ES-I3 (cell line): Measurements from ENCODE around the gene GNAQ.
"Not testable (repeated sequence)": the region's sequence is repeated elsewhere in the genome, so short reads cannot be mapped to it uniquely, and the experiment has no call there.

Experiments used
- H3K36me3 ChIP-seq: 2 replicates; pipeline ENCODE4 v1.6.1; 2013; ENCODE audit warnings: mild to moderate bottlenecking, low read length, control low read depth, moderate library complexity; ENCODE audit not compliant: insufficient read depth
- H3K4me1 ChIP-seq: 2 replicates; pipeline ENCODE4 v1.6.1; 2013; ENCODE audit warnings: mild to moderate bottlenecking, control low read depth, low read length; ENCODE audit not compliant: insufficient read depth
- H3K9ac ChIP-seq: 2 replicates; pipeline ENCODE4 v1.6.1; 2013; ENCODE audit warnings: low read depth, mild to moderate bottlenecking, low read length, moderate library complexity
- H3K9me3 ChIP-seq: 2 replicates; pipeline ENCODE4 v1.6.1; 2013; ENCODE audit warnings: mild to moderate bottlenecking, low read length, moderate library complexity; ENCODE audit not compliant: control insufficient read depth, insufficient read depth

Gene GNAQ

DNA sequence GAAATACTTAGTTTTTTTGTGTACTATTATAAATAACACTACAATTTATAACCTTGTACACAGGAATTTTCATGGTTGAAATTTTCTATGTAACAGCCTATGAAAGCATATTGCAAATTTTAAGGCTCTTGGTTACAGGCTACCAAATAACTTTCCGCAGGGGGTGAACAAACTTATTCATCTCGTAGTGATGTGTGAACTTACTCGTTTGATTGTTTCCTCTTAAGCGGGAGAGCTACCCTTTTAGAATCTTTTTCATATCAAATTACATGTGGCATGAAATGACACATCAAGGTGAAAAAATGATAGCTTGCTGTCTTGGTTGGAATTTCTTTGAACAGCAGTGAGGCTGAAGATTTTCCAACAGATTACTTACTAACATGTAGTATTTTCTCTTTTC, 292.7 kb downstream of the GNAQ start:
- H3K36me3 ChIP-seq, result no peaks in the 10 kb centered on the region
- no peak overlapping the region for H3K9ac ChIP-seq
- H3K9me3 ChIP-seq, result no peaks in the 10 kb centered on the region
- H3K4me1 ChIP-seq, result peaks cover 20% of the 10 kb centered on the region

DNA sequence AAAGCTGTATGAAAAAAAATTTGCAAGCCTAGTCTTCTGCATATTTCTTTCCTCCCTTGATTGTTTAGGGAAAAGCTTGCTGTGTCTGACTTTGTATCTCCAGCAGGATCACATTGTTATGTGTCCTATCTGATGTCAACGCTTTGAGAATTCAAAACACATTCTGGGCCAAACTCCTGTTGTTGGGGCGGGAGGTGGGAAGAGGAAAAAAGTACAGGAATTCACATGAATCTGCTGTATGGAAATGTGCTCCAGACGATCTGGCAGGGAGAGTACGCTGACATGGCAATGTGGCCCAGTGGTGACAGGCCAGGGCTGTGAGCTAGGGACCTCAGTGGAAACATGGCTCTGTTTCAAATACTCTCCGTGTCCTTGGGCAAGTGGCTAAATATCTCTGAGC, 296.1 kb downstream of the GNAQ start:
- Histone ChIP-seq H3K36me3 (no peaks in the 10 kb centered on the region), H3K9ac (no peak overlapping the region), H3K9me3 (no peaks in the 10 kb centered on the region), H3K4me1 (peaks cover 20% of the 10 kb centered on the region)

DNA sequence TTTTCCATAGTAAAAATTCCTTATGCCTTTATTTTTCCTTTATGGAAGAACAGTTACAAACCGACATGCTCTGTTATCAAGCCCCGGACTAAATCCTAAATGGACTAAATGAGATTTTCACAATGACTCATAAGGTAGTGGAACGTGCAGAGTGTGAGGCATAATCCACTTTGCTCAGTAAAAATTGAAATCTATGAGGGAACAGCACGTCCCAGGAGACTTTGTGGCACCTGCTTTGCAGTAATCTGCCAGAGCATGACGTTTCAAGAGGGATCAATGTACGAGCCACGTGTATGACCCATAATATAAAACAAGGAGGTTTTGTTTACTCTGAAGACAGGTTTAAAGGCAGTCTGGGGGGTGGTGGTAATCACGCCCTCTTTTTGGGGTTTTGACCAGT, 299.7 kb downstream of the GNAQ start:
- H3K9me3 ChIP-seq, result no peaks in the 10 kb centered on the region
- H3K4me1 ChIP-seq, result peaks cover 18% of the 10 kb centered on the region
- no peaks in the 10 kb centered on the region; the same call in 1 of the 2 replicates for H3K36me3 ChIP-seq
- H3K9ac ChIP-seq, result no peak overlapping the region

DNA sequence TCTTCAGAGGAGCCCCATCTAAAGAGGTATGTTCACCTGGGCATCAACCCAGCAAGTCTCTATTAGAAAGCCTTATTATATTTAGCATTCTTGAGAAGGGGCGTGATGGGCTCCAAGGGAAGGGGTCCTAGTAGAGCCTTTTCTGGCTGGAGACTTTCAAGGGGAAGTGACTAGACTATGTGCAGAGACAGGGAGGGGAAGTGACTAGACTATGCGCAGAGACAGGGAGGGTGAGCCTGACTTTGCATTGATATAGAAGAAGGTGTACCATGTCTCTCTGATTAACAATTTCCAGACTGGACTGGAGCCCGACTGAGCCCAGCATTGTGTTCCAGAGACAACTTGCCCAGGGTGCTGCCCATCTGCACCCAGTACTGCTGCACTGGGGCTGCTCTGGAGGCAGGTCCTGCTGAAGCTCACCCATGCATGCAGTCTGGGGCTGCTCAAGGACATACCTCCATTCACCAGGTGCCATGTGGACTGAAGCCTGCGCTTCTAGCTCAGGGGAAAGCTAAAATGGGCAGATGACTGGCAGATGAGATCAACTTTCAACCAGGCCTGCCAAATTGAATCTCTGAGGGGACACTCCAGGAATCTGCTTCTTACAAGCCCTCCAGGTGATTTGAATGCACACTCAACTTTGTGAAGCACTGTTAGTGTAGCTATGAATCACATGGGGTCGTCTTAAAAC, 300.5 kb downstream of the GNAQ start:
- H3K9ac ChIP-seq, result no peak overlapping the region
- no peaks in the 10 kb centered on the region; the same call in 1 of the 2 replicates for H3K36me3 ChIP-seq
- H3K9me3 ChIP-seq, result no peaks in the 10 kb centered on the region
- H3K4me1 ChIP-seq, result peaks cover 12% of the 10 kb centered on the region

DNA sequence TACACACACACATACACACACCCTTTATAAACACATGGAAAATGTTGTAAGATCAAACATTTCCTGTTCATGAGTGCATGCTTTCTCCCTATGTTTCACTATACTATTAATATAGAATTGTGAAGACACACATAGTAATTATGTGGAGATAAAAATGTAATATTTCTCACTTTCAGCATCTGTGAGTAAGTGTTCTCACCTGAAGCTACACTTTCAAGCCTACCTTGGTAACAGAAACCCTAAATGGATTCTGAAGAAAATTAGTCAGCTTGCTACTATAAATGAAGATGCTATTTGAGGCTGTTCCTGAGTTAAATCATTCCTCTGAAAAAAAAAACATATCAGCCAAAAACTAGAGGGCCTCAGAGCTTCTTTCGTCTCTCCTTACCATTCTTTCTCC, 302.4 kb downstream of the GNAQ start:
- Histone ChIP-seq H3K9me3 (no peaks in the 10 kb centered on the region), H3K9ac (no peak overlapping the region), H3K36me3 (no peaks in the 10 kb centered on the region; the same call in 1 of the 2 replicates), H3K4me1 (0 out of 2 replicates have a peak, but pooled peaks cover 5% of the 10 kb centered on the region)

DNA sequence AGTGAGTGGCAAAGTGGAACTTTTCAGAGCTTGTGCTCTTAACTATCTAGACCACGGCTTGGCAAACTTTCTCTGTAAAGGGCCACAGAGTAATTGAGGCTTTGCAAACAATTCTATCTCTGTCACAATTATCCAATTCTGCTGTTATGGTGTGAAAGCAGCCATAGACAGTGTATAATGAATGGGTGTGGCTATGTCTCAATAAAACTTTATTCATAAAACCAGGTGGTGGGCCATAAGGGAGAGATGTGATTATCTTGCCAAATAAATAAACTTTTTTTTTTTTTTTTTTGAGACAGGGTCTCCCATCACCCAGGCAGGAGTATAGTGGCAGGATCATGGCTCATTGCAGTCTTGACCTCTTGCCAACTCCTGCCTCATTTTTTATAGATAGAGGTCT, 304.8 kb downstream of the GNAQ start:
- H3K9me3 ChIP-seq, result no peaks in the 10 kb centered on the region

DNA sequence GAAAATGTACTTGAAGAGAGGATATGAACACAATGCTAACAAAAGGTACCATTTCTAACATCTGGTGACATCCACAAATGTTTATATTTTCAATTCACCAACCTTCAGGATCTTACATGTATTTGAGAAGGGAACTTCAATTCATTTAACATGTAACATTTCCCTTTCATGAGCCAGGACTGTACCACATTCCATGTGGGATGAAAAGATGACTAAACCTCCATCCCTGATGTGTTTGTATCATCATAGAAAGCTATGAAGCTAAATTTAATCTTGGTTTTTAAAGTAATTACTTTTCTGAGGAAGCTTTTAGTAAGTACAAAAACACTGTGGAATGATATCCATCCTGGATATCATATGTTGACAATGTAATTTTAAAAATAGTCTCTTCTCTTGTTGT, 305.3 kb downstream of the GNAQ start:
- Histone ChIP-seq H3K36me3 (no peaks in the 10 kb centered on the region; the same call in 1 of the 2 replicates), H3K4me1 (peaks cover 9% of the 10 kb centered on the region; the same call in 1 of the 2 replicates), H3K9ac (no peak overlapping the region), H3K9me3 (no peaks in the 10 kb centered on the region)

More for the DNA sequence above, 304.8 kb downstream of the GNAQ start:
- Histone ChIP-seq H3K4me1 (0 out of 2 replicates have a peak, but pooled peaks cover 5% of the 10 kb centered on the region), H3K9ac (no peak overlapping the region), H3K36me3 (no peaks in the 10 kb centered on the region; the same call in 1 of the 2 replicates)

DNA sequence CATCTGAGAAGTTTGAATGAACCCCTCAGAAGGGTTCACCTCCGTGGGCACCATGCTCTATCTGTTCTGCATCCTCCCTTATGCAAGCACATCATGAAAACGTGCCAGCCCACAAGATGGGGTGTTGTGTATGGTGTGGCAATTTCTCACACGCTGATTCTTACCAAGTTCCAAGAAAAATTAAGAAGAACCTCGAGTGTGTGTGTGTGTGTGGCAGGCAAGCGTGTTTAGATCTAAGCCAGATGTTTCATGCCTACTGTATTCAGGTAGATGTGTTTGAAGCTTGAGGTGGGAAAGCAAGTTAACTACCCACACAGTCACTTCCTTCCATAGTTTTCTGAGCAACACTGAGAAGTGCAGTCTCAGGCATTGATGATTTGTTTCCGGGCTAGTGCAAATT, 305.8 kb downstream of the GNAQ start:
- Histone ChIP-seq H3K9ac (no peak overlapping the region), H3K9me3 (no peaks in the 10 kb centered on the region), H3K4me1 (peaks cover 10% of the 10 kb centered on the region; the same call in 1 of the 2 replicates), H3K36me3 (no peaks in the 10 kb centered on the region; the same call in 1 of the 2 replicates)

DNA sequence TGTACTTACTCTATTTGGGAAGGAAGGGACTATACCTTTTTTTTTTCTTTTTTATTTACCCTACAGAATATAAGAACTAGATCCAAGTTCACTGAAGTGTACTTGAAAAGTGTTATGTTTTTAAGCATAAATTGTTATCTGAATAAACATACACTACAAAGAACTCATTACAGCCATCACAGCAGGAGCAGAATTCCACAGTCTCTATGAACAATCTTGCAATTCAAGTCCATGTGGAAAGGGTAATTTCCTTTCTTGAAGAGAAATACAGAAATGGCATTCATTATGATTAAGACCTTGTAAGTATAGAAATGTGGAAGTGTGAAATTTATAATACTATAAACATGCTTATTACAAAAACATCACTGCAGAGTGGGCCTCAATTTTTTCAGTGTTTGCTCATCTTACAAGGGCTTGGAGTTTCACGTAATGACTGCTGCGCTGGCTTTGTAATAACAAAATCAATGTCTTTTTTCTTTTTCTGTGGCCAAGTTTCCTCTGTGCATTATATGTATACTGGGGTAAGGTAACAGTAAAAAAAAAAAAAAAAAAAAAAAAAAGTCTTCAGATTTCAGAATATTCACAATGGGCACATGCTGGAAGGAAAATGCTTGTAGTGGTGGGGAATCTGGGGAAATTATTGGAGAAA, 306.4 kb downstream of the GNAQ start:
- no peak overlapping the region for H3K9ac ChIP-seq
- H3K4me1 ChIP-seq, result peaks cover 11% of the 10 kb centered on the region; the same call in 1 of the 2 replicates
- no peaks in the 10 kb centered on the region; the same call in 1 of the 2 replicates for H3K36me3 ChIP-seq
- no peaks in the 10 kb centered on the region for H3K9me3 ChIP-seq

DNA sequence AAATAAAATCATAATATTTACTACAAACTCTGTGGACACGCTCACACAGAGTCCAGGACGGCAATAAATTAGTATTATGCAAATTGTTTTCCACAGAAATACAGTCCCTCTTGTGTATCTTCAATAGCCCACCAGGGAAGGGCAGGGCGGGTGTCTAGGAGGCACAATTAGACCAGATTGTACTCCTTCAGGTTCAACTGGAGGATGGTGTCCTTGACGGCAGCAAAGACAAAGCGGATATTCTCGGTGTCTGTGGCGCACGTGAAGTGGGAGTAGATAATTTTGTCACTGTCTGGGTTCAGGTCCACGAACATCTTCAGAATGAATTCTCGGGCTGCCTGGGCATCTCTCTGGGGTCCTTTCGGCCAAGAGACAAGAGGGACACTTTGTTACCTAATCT, 310.5 kb downstream of the GNAQ start:
- H3K36me3 ChIP-seq, H3K9me3 ChIP-seq, H3K9ac ChIP-seq: not testable (repeated sequence)
- H3K4me1 ChIP-seq, result peaks cover 33% of the 10 kb centered on the region; the same call in 1 of the 2 replicates

DNA sequence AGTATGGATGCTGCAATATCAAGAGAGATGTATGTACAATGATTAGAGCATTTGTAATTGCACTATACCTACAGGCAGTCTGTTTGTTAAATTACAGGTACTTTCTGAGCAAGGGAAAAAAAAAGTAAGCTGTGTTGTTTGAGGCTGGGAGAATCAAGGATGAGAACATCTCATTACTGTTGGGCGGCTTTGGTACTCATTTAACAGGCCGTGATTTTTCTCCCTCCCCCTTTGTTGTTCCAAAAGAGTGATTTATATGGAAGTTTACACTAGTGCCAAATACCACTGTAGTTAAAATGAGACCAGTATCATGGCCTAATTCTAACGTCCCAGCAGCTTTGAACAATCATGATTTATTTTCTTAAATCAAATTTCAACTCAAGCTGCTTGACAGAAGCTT, 312.3 kb downstream of the GNAQ start:
- Histone ChIP-seq H3K4me1 (peaks cover 48% of the 10 kb centered on the region; the same call in 1 of the 2 replicates), H3K9me3 (no peaks in the 10 kb centered on the region), H3K9ac (no peak overlapping the region), H3K36me3 (no peaks in the 10 kb centered on the region)

DNA sequence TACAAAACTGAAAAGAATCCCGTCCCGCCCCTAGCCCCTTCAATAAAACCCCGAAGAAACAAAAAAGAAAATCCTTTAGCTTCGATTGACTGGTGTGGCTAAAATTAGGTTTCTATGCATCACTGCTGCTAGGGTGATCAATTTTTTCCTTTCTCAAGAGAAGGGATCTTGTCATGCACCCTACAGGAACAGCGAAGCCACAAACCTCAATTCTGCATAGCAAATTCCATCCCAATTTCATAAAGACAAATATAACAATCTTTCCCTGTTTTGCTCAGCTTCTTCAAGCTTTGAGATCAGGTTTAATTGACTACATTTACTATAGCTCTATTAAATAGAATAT, 313.3 kb downstream of the GNAQ start:
- peaks cover 54% of the 10 kb centered on the region; the same call in 1 of the 2 replicates for H3K4me1 ChIP-seq
- H3K9ac ChIP-seq, H3K36me3 ChIP-seq, H3K9me3 ChIP-seq: not testable (repeated sequence)

DNA sequence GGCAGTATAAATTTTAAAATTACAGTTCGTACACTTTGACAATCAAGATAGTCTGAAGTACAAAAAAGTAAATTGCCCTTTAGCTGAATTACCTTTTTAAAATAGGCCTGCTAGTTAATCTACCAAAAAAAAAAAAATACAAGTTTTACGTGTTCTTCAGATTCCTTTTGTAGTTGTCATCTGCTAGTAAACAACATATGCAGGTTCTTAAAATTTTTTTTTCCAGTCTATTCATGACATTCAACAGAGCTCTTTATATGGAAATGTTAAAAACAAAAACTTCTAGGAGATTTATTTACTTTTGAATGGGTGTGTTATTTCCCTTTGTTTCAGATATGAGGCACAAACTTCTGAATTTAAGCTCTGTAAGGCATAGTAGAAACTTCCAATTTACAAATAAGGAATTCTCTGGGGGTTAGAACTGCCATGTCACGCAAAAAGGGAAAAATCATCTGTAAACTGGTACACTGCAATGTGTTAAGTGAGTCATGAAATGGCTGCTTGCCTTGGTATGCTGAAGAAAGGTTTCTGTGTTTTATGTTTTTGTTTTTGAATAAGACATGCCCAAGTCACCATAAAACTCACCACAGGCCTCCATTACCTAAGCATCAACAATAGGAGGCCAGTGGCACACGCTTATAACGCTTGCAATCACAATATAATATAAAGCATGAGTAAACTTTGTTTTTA, 313.9 kb downstream of the GNAQ start:
- peaks cover 54% of the 10 kb centered on the region; the same call in 1 of the 2 replicates for H3K4me1 ChIP-seq
- not testable (repeated sequence) for H3K9me3 ChIP-seq, H3K9ac ChIP-seq

DNA sequence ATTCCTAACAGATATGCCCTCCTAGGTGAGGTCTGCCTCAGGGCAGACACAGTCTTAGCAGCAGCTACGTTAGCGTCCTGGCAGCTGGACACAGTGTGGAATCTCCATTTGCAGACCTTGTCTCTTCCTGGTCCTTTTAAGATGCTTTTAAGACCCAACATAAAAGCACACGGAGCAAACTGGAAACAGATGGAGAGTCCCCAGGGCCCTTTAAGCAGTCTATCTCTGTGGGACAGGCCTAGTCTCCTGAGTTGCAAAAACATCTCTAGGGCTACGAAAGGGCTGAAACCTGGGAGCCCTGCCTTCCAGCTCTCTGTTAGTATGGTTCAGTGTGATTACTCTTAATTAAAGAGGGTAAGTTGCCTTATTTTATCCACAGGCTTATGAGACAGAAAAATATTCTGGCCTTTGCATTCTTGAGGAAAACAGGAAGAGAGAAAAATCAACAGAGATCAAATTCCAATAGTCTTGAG, 317.5 kb downstream of the GNAQ start:
- H3K36me3 ChIP-seq, result 0 out of 2 replicates have a peak, but pooled peaks cover 2% of the 10 kb centered on the region
- peaks cover 10% of the 10 kb centered on the region for H3K9me3 ChIP-seq
- H3K9ac ChIP-seq, result no peak overlapping the region
- H3K4me1 ChIP-seq, result peaks cover 37% of the 10 kb centered on the region; the same call in 1 of the 2 replicates

More for the DNA sequence above, 313.9 kb downstream of the GNAQ start:
- H3K36me3 ChIP-seq, result not testable (repeated sequence)
